SK-N-DZ (cell line): ENCODE data around the gene IL7R. TPM values are rescaled to one million over a fixed set of nuclear protein-coding genes. Genes with fewer than 3 reads are reported as not detected.

Experiments
- DNase-seq: peaks from one replicate; pipeline ENCODE4 v3.0.0-alpha.2; 2015; ENCODE audit warnings: low spot score
- polyA plus RNA-seq, 2 experiments: library from polyadenylated mRNA; depleted of rRNA; stranded (reverse); fragments of >200 nt; gene quantifications; 2 replicates each; pipeline ENCODE4 v1.2.3, GENCODE V29; 2014

The IL7R gene
- polyA plus RNA-seq (2014; cell fraction: cytosol; rRNA removed), result not detected in 2 replicates
- polyA plus RNA-seq (2014; cell fraction: nucleus; rRNA removed), result not detected in 2 replicates

- no peak for DNase-seq
Observed at GRCh38 chr5:35856765-35857351, at the start of gene IL7R. TSS of gene IL7R (plus strand) at chr5:35856891. CDS start at chr5:35856978, 87 bp downstream.

GRCh38 chr5:35810601-35811000, 46.1 kb upstream of the IL7R start:
- DNase-seq, result no peak

- DNase-seq, result no peak
Observed at GRCh38 chr5:35811108-35811741, 45.5 kb upstream of the IL7R start.

- no peak for DNase-seq
Observed at GRCh38 chr5:35813521-35813920, 43.2 kb upstream of the IL7R start.

GRCh38 chr5:35815089-35815936, 41.4 kb upstream of the IL7R start:
- DNase-seq, result peak; percentile 10

- no peak for DNase-seq
Observed at GRCh38 chr5:35816881-35817521, 39.7 kb upstream of the IL7R start.

- DNase-seq, result no peak
Observed at GRCh38 chr5:35819026-35819425, 37.7 kb upstream of the IL7R start.

- no peak for DNase-seq
Observed at GRCh38 chr5:35819668-35820067, 37.0 kb upstream of the IL7R start.

- no peak for DNase-seq
Observed at GRCh38 chr5:35820735-35821134, 36.0 kb upstream of the IL7R start.

- no peak for DNase-seq
Observed at GRCh38 chr5:35821513-35821912, 35.2 kb upstream of the IL7R start.

GRCh38 chr5:35822511-35822910, 34.2 kb upstream of the IL7R start:
- DNase-seq, result no peak

- no peak for DNase-seq
Observed at GRCh38 chr5:35823347-35824098, 33.2 kb upstream of the IL7R start.

- no peak for DNase-seq
Observed at GRCh38 chr5:35826056-35826455, 30.6 kb upstream of the IL7R start.

GRCh38 chr5:35826554-35826953, 30.1 kb upstream of the IL7R start:
- DNase-seq, result no peak

- no peak for DNase-seq
Observed at GRCh38 chr5:35828082-35828598, 28.6 kb upstream of the IL7R start.

- no peak for DNase-seq
Observed at GRCh38 chr5:35830587-35830986, 26.1 kb upstream of the IL7R start.

GRCh38 chr5:35832762-35833161, 23.9 kb upstream of the IL7R start:
- no peak for DNase-seq

GRCh38 chr5:35833224-35833623, 23.5 kb upstream of the IL7R start:
- DNase-seq, result no peak

- no peak for DNase-seq
Observed at GRCh38 chr5:35835796-35836742, 20.6 kb upstream of the IL7R start.
